Activated T-helper 17 cell treated with anti-CD3 and anti-CD28 coated beads, Interleukin-2, amount 50 U/mL, for 72 hours (primary cell): ENCODE data around the gene ETFA. TPM values are rescaled to one million over a fixed set of nuclear protein-coding genes. Genes with fewer than 3 reads are reported as not detected.

Source experiments
- ATAC-seq: fragments of 150-1000 bp; cut with Tn5 transposase; replicated peaks from 2 replicates; pipeline ENCODE4 v1.10.0; 2021; ENCODE audit warnings: mild to moderate bottlenecking, moderate library complexity
- H3K27ac Mint-ChIP-seq: one replicate; pipeline ENCODE4 v1.8.0; 2022; ENCODE audit warnings: mixed read lengths
- H3K27me3 Mint-ChIP-seq: one replicate; pipeline ENCODE4 v1.8.0; 2022; ENCODE audit warnings: mixed read lengths
- H3K36me3 Mint-ChIP-seq: one replicate; pipeline ENCODE4 v1.8.0; 2022; ENCODE audit warnings: low read depth, mild to moderate bottlenecking, mixed read lengths
- H3K4me1 Mint-ChIP-seq: one replicate; pipeline ENCODE4 v1.8.0; 2022; ENCODE audit warnings: mixed read lengths
- H3K4me3 Mint-ChIP-seq: one replicate; pipeline ENCODE4 v1.8.0; 2022; ENCODE audit warnings: mild to moderate bottlenecking, mixed read lengths
- H3K9me3 Mint-ChIP-seq: one replicate; pipeline ENCODE4 v1.8.0; 2022; ENCODE audit warnings: mixed read lengths
- total RNA-seq, 2 donors: library from RNA; stranded (reverse); gene quantifications; one replicate each; pipeline ENCODE4 v1.2.3, GENCODE V29; 2022

The ETFA gene
- total RNA-seq, 2 donors from 2014 or later: 113 to 185 TPM

DNA sequence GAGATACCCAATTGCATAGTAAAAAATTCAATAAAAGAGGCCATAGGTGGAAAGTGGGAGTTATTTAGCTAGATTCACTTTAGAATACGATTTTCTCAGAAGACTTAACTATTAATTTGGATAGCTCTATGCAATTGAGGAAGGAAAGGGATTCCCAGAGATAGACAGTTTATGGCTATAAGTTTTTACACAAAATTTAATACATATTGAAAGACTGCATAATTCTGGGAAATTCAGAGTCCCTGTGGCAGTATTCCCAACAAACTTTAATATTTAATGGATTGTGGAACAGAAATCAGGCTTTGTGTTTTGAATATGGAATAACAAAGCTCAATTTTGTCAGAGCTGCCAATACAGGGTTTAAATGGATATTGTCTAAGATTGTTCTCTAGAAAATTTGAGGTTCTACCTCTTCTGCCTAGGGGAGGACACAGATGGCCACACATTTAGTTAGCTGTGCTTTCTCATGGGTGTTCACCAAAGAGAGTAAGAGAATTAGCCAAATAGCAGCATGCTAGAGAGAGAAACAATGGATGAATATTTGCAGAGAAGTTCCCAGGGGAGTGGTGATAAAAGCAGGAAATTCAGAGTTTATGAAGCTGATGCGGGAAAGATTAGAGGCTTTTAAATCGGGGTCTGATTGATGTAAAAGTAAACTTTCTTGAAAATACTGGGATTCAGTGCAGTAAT, 33.8 kb upstream of the ETFA start:
- no peaks in the 10 kb centered on the region for H3K9me3 Mint-ChIP-seq
- H3K4me3 Mint-ChIP-seq: peak overlapping the region; percentile 58
- peaks cover 10% of the 10 kb centered on the region for H3K4me1 Mint-ChIP-seq
- peaks cover 36% of the 10 kb centered on the region for H3K36me3 Mint-ChIP-seq
- no peak overlapping the region for H3K27ac Mint-ChIP-seq
- ATAC-seq: no peak
- H3K27me3 Mint-ChIP-seq: peaks cover 49% of the 10 kb centered on the region

DNA sequence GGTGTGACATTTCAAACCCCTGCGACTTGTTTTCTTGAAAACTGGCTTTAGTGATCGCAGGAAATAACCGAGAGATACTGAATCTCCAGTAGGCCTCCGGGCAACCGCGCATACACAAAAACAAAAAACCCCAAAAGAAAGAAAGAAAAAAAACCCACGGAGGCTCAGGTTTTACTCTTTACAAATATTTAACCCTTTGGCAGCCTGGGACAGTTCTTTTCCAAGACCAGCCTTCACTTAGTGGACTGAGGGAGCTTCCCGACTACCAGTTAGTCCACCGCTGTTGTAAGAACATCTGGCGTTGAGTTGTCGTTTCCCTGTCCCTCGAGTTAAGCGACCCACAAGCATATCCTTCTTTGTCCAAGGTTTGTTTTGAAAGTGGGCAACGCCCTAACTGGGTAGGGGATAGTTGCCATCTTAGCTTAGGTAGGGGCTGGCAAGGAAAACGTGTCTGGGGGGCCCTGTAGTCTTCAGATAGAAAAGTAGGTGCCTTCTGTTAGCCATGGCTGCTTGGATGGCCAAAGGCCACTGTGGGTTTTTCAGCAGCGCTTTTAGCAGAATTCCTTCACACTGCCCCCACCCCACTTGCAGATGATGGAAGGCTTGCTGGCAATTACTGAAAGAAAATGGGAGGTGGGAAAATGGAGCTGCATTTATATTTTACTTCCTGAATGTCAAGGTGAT, 32.2 kb upstream of the ETFA start:
- no peak overlapping the region for H3K27ac Mint-ChIP-seq
- H3K27me3 Mint-ChIP-seq: peaks cover 64% of the 10 kb centered on the region
- H3K36me3 Mint-ChIP-seq: peaks cover 34% of the 10 kb centered on the region
- no peak overlapping the region for H3K4me3 Mint-ChIP-seq
- no peaks in the 10 kb centered on the region for H3K9me3 Mint-ChIP-seq
- peaks cover 19% of the 10 kb centered on the region for H3K4me1 Mint-ChIP-seq
- no peak for ATAC-seq

- Mint-ChIP-seq H3K9me3 (no peaks in the 10 kb centered on the region), H3K4me3 (peak overlapping the region; percentile 83)
- no peak for ATAC-seq
Measured at GRCh38 chr15:76342382-76343201, 31.3 kb upstream of the ETFA start.

GRCh38 chr15:76342058-76342381, 30.8 kb upstream of the ETFA start:
- no peak for ATAC-seq
- peaks cover 29% of the 10 kb centered on the region for H3K36me3 Mint-ChIP-seq
- H3K27ac Mint-ChIP-seq: no peak overlapping the region
- H3K9me3 Mint-ChIP-seq: no peaks in the 10 kb centered on the region
- peaks cover 25% of the 10 kb centered on the region for H3K4me1 Mint-ChIP-seq
- peaks cover 63% of the 10 kb centered on the region for H3K27me3 Mint-ChIP-seq
- peak overlapping the region; percentile 83 for H3K4me3 Mint-ChIP-seq

More at GRCh38 chr15:76342382-76343201, 31.3 kb upstream of the ETFA start:
- peaks cover 21% of the 10 kb centered on the region for H3K4me1 Mint-ChIP-seq
- H3K36me3 Mint-ChIP-seq: peaks cover 26% of the 10 kb centered on the region
- H3K27ac Mint-ChIP-seq: no peak overlapping the region
- peaks cover 59% of the 10 kb centered on the region for H3K27me3 Mint-ChIP-seq

DNA sequence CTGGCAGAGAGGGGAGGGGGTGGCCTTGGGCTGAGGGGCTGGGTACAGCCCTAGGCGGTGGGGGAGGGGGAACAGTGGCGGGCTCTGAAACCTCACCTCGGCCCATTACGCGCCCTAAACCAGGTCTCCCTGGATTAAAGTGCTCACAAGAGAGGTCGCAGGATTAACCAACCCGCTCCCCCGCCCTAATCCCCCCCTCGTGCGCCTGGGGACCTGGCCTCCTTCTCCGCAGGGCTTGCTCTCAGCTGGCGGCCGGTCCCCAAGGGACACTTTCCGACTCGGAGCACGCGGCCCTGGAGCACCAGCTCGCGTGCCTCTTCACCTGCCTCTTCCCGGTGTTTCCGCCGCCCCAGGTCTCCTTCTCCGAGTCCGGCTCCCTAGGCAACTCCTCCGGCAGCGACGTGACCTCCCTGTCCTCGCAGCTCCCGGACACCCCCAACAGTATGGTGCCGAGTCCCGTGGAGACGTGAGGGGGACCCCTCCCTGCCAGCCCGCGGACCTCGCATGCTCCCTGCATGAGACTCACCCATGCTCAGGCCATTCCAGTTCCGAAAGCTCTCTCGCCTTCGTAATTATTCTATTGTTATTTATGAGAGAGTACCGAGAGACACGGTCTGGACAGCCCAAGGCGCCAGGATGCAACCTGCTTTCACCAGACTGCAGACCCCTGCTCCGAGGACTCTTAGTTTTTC, 30.2 kb upstream of the ETFA start:
- no peak for ATAC-seq
- Mint-ChIP-seq H3K27ac (no peak overlapping the region), H3K4me3 (peak overlapping the region; percentile 83), H3K27me3 (peaks cover 68% of the 10 kb centered on the region), H3K4me1 (peaks cover 30% of the 10 kb centered on the region), H3K9me3 (no peaks in the 10 kb centered on the region), H3K36me3 (peaks cover 34% of the 10 kb centered on the region)

GRCh38 chr15:76340803-76341365, 29.6 kb upstream of the ETFA start:
- Mint-ChIP-seq H3K4me1 (peaks cover 32% of the 10 kb centered on the region), H3K27ac (no peak overlapping the region), H3K9me3 (no peaks in the 10 kb centered on the region), H3K4me3 (peak overlapping the region; percentile 83), H3K36me3 (peaks cover 35% of the 10 kb centered on the region), H3K27me3 (peaks cover 69% of the 10 kb centered on the region)
- ATAC-seq: peak; percentile 47

GRCh38 chr15:76340198-76340802, 29.0 kb upstream of the ETFA start:
- Mint-ChIP-seq H3K36me3 (peaks cover 35% of the 10 kb centered on the region), H3K27ac (no peak overlapping the region), H3K4me3 (peak overlapping the region; percentile 83), H3K9me3 (no peaks in the 10 kb centered on the region), H3K27me3 (peaks cover 70% of the 10 kb centered on the region), H3K4me1 (peaks cover 32% of the 10 kb centered on the region)
- no peak for ATAC-seq

DNA sequence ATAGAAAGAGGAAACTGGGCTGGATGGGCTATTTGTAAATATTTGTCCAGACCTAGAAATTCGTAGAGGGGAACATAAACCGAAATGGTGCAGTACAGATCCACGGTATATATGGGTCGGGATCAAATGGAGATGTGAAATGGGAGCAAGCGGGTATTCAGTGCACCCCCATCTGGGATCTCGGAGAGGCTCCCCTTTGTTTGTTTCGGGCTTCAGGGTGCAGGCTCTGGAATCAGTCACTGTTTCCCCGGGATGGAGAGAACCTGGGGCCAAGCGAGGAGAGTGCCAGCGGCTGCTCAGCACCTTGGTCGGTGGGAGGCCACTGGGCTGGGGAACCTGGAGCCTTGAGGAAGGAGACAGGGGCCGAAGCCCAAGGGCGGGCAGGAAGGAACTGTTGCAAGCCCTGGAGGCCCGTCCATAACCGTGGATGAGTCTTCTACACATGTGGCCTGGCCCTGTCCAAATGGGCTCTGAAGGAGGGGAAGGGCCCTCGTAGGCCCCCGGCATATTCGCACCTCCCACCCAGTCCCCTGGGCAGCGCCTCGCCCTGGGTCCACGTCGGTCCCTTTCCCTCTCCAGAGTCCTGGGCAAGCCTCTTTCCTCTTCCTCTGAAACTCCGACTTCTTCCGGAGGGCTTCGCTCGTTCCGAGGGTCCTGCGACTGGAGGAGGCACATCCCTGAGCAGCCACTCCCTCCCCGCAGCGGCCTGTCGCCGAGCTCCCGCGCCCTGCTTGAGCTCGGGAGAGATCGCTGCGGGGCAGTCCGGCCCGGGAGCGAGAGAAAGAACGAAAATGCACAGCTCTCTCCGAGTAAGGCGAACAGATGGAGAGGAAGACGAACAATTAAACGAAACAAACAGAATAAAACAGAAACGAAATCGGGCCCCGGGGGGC, 28.3 kb upstream of the ETFA start:
- peak overlapping the region; percentile 83 for H3K4me3 Mint-ChIP-seq
- peaks cover 32% of the 10 kb centered on the region for H3K36me3 Mint-ChIP-seq
- no peak for ATAC-seq
- H3K27me3 Mint-ChIP-seq: peaks cover 69% of the 10 kb centered on the region
- H3K9me3 Mint-ChIP-seq: no peaks in the 10 kb centered on the region
- no peak overlapping the region for H3K27ac Mint-ChIP-seq
- H3K4me1 Mint-ChIP-seq: peaks cover 30% of the 10 kb centered on the region

DNA sequence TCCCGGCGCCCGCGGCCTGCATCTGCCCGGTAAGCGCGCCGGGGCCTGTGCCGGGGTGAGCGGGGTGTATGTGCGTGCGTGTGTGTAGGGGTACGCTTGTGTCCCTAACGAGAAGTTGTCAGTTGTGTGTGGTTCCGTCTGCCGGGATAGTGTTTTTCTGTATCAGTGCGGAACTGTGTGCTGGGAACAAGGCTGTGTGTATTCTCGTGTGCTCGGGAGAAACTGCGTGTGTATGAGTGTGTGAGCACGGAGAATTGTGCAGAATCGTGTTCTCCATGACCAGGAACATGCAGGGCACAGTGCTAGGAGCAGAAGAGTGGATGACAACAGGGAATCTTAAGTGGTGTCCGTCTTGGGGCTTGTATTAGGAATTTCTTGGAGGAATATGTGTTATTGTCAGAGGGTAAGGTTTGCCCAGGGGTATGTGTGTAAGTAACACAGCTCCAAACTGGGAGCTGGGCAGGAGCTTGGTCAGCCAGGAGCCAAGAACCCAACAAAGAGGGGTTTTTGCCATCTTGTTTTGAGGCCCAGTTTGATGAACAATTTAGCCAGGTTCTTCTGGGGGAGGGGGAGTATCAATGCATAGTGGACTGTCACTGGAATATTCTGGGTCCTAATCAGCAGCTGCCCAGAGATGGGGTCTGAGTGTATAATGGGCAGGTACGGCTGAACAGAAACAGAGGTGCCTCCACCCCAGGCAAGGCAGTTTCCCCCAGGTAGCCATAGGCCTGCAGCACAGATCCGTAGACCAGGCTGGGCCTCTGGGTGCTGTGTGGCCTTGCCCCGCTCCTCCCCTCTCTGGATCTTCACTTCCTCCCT, 27.4 kb upstream of the ETFA start:
- peak overlapping the region; percentile 83 for H3K4me3 Mint-ChIP-seq
- H3K27ac Mint-ChIP-seq: no peak overlapping the region
- no peak for ATAC-seq

GRCh38 chr15:76337696-76338485, 26.6 kb upstream of the ETFA start:
- Mint-ChIP-seq H3K9me3 (no peaks in the 10 kb centered on the region), H3K27me3 (peaks cover 60% of the 10 kb centered on the region), H3K4me3 (peak overlapping the region; percentile 83), H3K36me3 (peaks cover 32% of the 10 kb centered on the region), H3K27ac (no peak overlapping the region), H3K4me1 (peaks cover 34% of the 10 kb centered on the region)
- ATAC-seq: no peak

More for the DNA sequence above, 27.4 kb upstream of the ETFA start:
- no peaks in the 10 kb centered on the region for H3K9me3 Mint-ChIP-seq
- H3K4me1 Mint-ChIP-seq: peaks cover 34% of the 10 kb centered on the region
- peaks cover 67% of the 10 kb centered on the region for H3K27me3 Mint-ChIP-seq
- H3K36me3 Mint-ChIP-seq: peaks cover 32% of the 10 kb centered on the region

- peaks cover 32% of the 10 kb centered on the region for H3K36me3 Mint-ChIP-seq
- no peaks in the 10 kb centered on the region for H3K9me3 Mint-ChIP-seq
- peaks cover 64% of the 10 kb centered on the region for H3K27me3 Mint-ChIP-seq
- H3K4me1 Mint-ChIP-seq: peaks cover 34% of the 10 kb centered on the region
- peak overlapping the region; percentile 82 for H3K4me3 Mint-ChIP-seq
- H3K27ac Mint-ChIP-seq: peak overlapping the region; percentile 55
- no peak for ATAC-seq
Measured at GRCh38 chr15:76337059-76337695, 25.9 kb upstream of the ETFA start.
